ENCODE data around the gene PEX19.

The PEX19 gene

DNA sequence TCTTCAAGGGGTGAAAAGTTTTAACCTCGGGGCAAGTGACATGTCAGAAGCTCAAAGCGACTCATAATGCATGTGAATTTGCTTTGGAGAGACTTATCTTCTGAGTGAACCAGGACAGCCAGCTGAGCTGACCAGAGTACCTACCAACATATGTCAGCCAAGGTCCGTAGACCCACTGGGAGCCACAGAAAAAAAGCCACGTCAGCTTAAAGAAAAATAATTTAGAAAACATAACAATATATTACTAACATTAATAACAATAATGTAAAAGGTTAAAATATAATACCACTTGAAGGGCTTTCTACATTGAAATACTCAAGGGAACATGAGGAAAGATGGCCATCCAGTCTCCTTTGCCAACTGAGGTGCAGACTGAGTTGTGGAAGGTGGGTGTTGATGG lies 6.9 kb downstream of the PEX19 start:
- DNase-seq (ENCODE audit: low spot score) = no peak

DNA sequence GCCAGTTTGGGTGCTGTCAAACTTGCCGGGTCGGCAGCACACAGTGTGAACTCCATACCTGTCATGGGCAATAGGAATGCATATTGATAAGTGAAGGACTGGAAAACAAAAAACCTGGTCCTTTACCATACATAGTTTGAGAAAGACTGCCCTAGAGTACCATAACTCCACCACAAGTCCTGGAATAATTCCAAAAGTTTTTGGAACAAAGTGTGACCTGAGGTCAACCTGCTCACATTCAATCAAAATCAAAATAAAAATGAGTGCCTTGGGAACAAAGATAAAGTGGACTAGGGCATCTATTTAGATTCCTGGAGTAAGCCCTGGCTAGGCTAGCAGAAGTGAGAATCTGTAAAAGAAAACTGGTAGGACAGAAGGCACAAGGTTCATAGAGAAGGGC lies 7.6 kb downstream of the PEX19 start:
- DNase-seq (ENCODE audit: low spot score) = no peak

DNA sequence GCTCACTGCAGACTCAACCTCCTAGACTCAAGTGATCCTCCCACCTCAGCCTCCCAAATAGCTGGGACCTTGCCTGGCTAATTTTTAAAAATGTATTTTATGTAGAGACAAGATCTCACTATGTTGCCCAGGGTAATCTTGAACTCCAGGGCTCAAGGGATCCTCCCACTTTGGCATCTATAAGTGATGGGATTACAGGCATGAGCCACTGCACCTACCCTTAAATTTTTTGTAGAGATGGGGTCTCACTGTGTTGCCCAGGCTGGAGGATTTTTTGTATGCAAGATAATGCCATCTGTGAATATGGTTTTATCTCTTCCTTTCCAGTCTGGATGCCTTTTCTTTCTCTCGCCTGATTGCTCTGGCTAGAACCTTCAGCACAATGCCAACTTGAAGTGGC lies 13.9 kb downstream of the PEX19 start:
- DNase-seq (ENCODE audit: low spot score) = no peak

DNA sequence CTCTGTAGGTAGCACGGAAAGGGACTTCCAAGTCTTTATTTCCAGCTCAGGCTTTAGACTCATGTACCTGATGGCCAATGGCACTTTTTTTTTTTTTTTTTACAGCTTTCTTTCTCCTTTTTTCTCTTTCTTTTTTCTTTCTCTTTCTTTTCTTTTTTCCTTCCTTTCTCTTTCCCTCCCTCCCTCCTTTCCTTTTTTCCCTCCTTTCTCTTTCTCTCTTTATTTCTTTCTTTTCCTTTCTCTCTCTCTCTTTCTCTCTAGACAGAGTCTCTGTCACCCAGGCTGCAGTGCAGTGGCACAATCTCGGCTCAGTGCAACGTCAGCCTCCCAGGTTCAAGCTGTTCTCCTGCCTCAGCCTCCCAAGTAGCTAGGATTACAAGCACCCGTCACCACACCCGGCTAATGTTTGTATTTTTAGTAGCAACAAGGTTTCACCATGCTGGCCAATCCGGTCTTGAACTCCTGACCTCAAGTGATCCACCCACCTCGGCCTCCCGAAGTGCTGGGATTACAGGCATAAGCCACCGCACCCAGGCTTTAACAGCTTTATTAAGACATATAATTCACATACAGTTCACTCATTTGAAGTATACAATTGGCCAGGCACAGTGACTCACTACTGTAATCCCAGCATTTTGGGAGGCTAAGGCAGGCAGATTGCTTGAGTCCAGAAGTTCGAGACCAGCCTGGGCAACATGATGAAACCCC lies 17.5 kb downstream of the PEX19 start:
- DNase-seq (ENCODE audit: low spot score) = no peak

DNA sequence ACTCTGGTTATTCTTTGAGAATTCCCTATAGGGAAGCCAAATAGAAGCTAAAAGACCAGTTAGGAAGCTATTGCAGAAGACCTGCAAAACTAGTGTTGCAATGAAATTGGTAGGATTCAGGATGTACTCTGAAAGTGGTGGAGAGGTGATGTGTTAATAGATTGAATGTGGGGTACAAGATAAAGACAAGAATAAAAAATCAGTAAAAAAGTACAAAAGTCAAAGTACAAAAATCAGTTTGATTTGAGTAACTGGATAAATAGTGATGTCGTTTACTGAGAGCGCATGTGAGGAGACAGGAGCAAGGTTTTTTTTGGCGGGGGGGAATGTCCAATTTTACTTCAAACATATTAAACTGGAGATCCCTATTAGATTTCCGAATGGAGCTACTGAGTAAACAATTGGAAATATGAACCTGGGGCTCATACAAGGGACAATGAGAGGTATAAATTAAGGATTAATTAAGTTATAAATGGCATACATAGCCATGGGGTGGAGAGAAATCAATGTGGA lies 20.1 kb downstream of the PEX19 start:
- DNase-seq (ENCODE audit: low spot score) = no peak

DNA sequence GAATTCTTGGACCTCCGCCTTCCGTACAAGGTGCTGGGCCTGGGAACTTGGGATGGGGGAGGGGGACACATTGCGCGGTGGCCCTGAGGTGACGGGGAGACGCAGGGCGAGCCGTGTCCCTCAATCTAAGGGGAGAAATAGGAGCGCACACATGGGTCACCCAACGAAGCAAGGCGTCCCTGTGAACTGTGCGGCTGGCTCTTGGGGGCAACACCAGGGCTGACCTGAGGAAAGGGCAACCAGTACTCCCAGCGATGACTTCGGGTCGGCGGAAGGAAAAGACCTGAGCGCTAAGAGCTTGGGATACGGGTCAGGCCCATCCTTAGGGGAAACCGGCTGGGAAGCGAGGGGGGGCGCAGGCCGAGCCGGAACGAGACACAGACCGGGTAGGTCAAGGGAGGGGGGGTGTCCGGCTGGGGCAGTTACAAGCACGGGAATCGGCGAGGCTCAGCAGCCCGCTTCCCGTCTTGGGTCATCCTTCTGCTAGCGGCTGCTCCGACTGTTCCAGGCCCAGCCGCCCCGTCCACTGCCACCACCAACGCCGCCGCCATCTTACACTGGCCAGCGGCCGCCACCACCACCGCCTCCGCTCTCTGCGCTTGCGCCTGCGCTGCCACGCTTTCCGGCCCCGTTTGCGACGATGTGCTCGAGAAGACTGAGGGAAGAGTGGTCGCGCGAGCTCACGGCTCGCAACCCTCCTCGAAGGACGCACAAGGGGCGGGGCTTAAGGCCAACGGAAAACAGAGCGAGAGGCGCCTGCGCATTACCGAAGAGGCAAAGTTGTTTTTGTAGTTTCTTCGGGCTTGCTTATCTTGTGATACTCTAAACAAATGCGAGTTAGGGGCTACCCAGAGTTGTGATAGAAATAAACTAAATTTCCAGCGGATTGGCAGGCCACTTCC lies 22.8 kb downstream of the PEX19 start, which contains the start of gene DCAF8:
DCAF8 (minus strand) TSS at position 657 of the 902 bp plus-strand sequence. CDS start 18,541 bp downstream, outside the sequence.
- peak; percentile 95 for DNase-seq (ENCODE audit: low spot score)

DNA sequence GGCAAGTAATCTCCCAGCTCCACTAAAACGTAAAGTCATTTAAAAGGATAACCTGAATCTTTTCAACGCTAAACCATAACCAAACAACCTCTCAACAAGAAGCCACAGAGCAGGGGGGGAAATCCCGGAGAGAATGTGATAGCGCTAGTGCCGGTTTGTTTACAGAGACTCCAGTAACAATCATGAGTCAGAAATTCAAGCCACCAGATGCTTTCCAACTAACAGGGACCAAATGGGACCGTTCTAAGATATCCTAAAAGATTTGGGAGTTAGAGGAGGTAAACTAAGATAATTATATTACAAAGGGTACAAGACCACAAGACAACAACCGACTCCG lies 23.4 kb downstream of the PEX19 start:
- DNase-seq (ENCODE audit: low spot score) = peak; percentile 77

DNA sequence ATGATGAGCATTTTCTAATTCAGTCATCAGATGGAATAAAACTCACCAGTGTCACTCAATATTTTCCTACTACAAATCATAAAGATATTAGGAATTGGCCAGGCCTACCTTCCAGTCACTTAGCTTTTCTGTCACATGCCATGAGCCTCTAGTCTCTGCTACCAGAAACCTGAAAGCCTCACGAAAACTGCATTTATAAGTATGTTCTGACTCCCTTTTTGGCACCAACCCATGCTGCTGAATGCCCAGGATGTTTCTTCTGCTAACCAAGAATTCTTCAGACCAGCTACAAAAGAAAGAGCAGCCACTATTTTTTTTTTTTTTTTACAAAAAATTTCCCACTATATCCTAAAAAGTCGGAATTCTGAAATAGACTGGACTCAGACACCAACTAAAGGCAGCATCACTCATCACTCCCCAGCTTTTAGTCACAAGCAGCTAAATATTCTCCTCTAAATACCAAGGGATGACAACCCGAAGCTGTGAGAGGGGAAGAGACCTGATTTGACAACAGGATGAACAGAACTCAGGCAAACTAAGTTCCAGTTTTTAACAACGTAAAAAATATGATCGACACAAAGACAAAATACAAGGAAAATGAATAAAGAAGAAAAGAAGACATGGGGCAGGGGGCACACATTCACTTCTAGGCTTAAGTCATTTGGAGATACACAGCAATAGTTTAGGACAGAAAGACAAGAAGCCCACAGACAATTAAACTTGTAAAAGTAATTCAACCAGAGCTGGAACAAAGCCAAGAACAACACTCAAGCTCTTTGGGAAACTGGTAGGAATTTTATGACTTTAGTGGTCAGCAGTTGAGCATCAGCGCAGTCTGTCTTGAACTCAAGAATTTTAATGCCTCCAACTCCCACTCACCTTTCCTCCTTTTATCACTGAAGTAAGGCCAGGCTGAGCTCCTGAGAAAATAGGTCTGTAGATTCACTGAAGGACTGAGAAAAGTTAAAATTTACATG lies 24.2 kb downstream of the PEX19 start:
- peak; percentile 50 for DNase-seq (ENCODE audit: low spot score)

DNA sequence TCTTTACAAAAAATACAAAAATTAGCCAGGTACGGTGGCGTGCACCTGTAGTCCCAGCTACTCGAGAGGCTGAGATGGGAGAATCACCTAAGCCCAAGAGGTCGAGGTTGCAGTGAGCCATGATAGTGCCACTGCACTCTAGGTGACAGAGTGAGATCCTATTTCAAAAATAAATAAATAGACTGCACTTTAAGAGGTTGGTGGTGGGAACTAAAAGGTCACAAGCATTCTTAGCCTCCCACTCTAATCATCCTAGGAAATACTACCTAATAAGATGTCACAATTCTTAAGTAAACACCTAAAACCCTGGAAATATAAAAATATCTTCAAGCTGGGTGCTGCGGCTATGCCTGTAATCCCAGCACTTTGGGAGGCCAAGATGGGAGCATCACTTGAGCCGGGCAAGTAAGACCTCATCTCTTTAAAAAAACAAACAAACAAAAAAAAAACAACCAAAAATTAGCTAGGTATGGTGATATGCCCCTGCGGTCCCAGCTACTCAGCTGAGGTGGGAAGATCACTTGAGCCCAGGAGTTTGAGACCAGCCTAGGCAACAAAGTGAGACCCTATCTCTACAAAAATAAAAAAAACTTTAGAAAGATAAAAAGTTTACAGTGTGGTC lies 26.6 kb downstream of the PEX19 start:
- no peak for DNase-seq (ENCODE audit: low spot score)

DNA sequence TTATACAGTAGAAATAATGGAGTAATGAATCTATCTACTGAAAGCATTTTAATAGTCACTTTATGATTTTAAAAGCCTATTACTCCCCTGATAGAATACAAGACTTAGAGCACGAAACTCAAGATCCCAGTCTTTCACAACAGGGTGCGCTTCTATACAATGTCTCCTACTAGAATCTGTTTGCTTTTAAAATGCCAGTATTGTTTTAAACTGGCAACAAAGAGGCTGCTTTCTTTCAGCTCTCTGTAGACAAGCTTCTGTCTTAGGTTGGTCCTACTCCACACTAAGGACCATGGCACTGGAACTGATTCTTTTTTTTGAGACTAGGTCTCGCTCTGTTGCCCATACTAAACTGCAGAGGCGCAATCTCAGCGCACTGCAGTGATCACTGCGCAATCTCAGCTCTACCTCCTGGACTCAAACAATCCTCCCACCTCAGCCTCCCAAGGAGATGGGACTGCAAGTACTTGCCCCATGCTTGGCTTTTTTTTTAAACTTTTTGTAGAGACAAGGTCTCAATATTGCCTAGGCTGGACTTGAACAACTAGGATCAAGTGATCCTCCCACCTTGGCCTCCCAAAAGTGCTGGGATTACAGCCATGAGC lies 27.4 kb downstream of the PEX19 start:
- no peak for DNase-seq (ENCODE audit: low spot score)

DNA sequence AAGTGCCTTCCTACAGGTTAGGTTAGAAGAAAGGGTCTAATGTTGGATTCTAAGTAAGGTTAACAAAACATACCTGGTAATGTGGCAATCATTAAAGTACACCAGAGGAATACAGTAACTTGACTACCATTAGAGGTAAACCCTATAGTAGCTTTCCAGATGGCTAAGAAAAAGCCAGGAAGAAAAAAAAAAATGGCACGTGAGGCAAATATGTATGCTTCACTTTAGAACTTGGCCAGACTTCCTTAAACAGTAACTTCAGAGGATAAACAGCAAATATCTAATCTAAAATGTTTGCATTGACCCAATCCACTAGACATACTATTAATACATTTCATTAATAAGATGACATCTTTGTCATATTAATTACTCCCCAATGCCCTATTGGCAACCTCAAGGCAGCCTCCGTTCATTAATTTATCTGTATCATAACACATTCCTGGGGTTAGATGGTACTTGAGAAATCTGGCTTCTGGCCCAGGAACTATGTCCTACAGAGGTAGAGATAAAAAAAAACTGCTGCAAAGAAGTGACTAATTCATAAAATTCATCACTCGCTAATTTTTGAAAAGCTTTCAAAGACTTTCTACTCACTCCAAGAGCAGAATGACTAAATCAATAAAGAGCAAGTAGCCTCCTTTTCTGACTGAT lies 28.4 kb downstream of the PEX19 start:
- DNase-seq (ENCODE audit: low spot score) = peak; percentile 42

DNA sequence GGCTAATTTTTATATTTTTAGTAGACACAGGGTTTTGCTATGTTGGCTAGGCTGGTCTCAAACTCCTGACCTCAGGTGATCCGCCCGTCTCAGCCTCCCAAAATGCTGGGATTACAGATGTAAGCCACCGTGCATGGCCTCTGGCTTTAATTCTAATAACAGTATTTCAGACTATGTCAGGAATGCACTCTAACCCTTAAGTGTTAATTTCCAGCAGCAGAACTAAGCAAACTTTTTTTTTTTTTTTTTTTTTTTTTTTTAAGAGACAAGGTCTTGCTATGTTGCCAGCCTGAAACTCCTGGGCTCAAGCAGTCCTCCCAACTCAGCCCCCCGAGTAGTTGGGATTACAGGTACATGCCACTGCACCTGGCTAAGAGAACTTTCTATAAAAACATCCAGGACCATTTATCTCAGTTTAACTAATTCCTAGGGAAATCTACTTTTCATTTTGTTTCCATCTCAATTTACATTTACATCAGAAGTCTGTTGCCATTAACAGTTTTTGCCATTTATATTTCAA lies 29.1 kb downstream of the PEX19 start:
- no peak for DNase-seq (ENCODE audit: low spot score)

DNA sequence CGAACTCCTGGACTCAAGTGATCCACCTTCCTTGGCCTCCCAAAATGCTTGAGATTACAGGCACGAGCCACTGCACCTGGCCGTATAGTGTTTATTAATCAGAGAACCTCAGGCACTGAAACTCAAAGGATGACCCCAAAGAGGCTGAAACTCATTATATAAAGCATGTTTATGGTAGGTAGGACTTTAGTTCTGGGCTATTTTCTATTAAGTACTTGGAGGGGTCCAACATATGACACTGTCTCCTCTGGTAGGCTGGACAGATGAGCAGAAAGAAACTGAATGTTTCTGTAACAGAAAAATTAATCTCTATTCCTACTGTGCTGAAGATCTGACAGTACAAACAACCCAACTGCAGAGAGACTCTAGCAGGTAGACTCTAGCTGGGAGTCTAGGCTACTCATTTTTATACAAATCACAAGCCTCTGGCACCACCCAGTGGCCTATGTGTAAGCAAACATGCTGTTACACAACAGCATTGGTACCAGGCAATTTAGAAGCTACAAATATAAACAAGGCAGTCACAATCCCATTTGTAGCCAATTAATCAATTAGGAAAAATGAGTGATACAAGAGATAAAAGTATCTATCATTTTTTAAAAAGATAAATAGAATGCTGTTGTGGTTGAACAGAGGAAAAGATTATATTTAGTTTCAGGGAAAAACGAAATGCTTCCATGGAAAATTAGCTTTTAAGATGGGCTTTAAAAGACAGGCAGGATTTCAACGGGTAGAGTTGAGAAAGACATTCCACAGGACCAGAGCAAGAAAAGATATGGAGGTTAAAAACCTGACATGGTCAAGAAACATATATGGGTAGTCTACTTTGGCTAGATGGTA lies 33.0 kb downstream of the PEX19 start:
- peak; percentile 73 for DNase-seq (ENCODE audit: low spot score)

DNA sequence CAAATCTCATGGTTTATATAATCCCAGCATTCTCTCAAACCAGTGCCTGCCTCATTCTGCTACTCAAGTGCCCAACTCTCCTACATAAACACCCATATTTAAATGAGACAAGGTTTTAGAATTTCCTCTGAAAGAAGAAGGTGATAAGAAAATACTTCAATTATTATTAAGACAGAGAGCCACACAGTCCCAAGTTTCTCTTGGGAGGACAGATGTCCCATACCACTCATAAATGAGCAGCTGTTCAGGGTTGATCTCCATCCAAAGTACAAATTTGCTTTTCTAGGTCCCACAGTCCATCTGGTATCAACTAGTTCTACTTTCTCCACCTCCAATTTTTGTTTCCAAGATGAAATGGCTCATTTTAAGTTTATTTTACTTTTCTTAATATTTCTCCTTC lies 33.9 kb downstream of the PEX19 start:
- no peak for DNase-seq (ENCODE audit: low spot score)

DNA sequence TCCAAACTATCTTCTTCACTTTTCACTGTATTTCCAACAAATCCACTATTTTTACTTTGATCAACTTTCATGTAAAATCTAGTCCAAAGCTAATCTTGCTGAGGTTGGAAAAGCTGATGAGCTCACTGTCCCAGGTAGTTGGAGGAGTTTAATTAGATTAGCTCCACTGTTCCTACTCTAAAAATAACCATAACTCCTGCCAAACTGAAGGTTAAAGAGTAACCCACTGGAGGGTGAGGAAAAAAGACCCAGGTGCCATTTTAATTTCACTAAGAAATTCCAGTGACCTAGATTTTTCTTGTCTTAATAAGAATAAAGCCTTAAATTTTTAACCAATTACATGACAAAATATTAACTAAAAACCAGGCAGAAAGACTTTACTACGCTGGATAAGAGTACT lies 37.9 kb downstream of the PEX19 start:
- DNase-seq (ENCODE audit: low spot score) = no peak

DNA sequence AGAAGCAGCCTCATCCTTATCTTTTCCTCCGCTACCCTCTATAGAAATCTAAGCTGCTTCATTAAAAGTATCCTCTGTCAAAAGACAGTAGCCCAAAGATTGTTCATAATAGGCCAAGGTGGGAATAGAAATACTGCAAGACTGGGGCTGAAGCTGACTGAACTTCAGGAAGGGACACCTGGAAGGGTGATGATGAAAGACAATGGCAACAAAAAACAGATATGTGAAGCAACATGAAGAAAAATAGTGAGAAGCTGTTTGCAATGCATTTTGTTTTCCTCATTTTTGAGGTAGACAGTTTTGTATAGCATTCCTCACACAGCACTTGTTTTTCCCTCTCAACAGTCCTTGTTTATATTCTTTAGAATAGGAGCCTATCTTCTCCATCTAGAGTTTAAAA lies 39.5 kb downstream of the PEX19 start:
- DNase-seq (ENCODE audit: low spot score) = no peak

DNA sequence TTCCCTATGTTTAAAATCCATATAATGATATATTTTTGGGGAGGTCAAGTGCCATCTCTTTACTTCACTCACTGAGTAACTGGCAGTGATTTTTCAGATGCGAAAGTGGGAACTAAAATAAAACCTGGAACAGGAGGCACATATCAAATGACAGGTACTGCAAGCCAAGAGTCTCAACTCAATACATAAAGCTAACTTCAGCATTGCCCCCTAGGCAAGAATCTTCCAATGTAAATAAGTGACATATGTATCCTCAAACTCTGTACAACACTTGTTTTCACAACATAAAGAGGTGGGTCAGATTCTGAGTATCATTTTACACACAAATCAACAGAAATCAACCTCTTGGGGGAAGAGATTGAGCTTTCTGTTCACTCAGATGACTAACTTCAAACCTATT lies 40.7 kb downstream of the PEX19 start:
- DNase-seq (ENCODE audit: low spot score) = no peak

DNA sequence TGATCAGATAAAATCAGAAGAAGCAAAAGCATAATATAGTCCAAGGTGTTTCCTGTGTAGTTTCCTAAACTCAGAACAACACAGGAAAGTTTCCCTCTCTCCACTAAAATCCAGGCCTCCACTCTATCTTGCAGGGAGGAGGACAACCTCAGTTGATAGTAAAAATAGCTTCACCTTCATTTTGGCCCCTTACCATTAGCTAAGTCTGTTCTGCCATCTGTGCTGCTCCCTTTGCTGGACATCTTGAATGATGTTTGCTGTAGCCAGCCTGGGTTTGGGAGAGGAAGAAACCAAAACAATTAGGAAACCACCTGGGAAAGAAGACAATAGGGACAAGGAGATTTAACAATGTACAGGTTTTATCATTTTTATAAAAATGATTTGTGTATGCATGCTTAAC lies 41.2 kb downstream of the PEX19 start:
- no peak for DNase-seq (ENCODE audit: low spot score)

DNA sequence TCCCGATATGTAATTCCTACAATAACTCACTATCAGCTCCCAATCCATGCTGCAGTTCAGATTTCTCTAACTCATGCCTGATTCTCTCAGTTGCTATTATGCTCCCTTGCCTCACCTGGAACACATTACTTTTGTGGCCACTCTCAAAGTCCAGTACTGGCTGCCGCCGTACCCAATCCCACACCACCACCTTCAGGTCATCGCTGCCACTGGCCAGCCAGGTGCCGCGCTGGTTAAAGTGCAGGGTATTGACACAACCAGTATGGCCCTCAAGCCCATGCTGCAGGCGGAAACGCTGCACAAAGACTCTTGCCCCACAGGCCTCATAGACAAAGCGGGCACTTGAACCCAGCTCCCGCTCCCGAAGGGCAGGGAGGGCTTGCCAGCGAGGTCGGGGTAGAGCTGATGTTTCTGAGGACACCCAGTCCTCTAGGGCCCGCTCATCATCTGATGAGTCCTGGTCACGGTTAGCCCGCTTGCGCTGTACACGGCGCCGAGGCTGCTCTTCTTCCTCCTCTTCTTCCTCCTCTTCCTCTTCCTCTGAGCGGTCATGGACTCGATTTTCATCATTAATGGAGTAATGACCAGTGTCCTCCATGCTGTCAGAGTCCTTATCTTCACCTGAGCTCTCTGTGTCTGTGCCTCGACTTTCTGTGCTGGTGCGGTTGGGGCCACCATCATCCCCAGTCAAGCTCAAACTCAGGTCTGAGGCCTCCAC lies 45.2 kb downstream of the PEX19 start:
- no peak for DNase-seq (ENCODE audit: low spot score)

Measured in AG08396 (cell line).